Colon (tissue), 2 donors: ENCODE results near the gene CDH4.

Experiments
- FAIRE-seq: peaks from 2 replicates; lab custom pipeline; 2012; peaks lifted over from hg19 to GRCh38; lab: Jason Lieb, UNC
- donor health status: control.
- donor health status: control.

CDH4 gene

GRCh38 chr20:61494763-61495575, 242.9 kb downstream of the CDH4 start:
- no peak for FAIRE-seq

- no peak for FAIRE-seq
These were observed 245.1 kb downstream of the CDH4 start for GRCh38 chr20:61497029-61497627.

GRCh38 chr20:61499859-61500554, 247.9 kb downstream of the CDH4 start:
- FAIRE-seq = no peak

GRCh38 chr20:61500791-61501321, 248.8 kb downstream of the CDH4 start:
- FAIRE-seq = no peak

- FAIRE-seq = no peak
These were observed 250.4 kb downstream of the CDH4 start for GRCh38 chr20:61502433-61502832.

- no peak for FAIRE-seq
These were observed 251.0 kb downstream of the CDH4 start for GRCh38 chr20:61503106-61503505.

- no peak for FAIRE-seq
These were observed 253.4 kb downstream of the CDH4 start for GRCh38 chr20:61505508-61505907.

- no peak for FAIRE-seq
These were observed 255.7 kb downstream of the CDH4 start for GRCh38 chr20:61507778-61508177.

GRCh38 chr20:61508301-61509096, 256.4 kb downstream of the CDH4 start:
- no peak for FAIRE-seq

GRCh38 chr20:61510778-61511330, 258.8 kb downstream of the CDH4 start:
- no peak for FAIRE-seq

- no peak for FAIRE-seq
These were observed 260.4 kb downstream of the CDH4 start for GRCh38 chr20:61512475-61512874.

GRCh38 chr20:61513124-61514017, 261.3 kb downstream of the CDH4 start:
- no peak for FAIRE-seq

- no peak for FAIRE-seq
These were observed 261.9 kb downstream of the CDH4 start for GRCh38 chr20:61514018-61514365.

GRCh38 chr20:61514396-61514795, 262.3 kb downstream of the CDH4 start:
- no peak for FAIRE-seq

- FAIRE-seq = no peak
These were observed 262.9 kb downstream of the CDH4 start for GRCh38 chr20:61514805-61515505.

- FAIRE-seq = no peak
These were observed 263.9 kb downstream of the CDH4 start for GRCh38 chr20:61515922-61516321.

GRCh38 chr20:61516346-61517208, 264.5 kb downstream of the CDH4 start:
- no peak for FAIRE-seq

GRCh38 chr20:61517419-61517818, 265.4 kb downstream of the CDH4 start:
- FAIRE-seq = no peak

GRCh38 chr20:61518424-61518951, 266.4 kb downstream of the CDH4 start:
- no peak for FAIRE-seq
